Measurements from ENCODE around the gene FANCC. TPM values are rescaled to one million over a fixed set of nuclear protein-coding genes. Genes with fewer than 3 reads are reported as not detected.

FANCC gene
- total RNA-seq, 1 experiment from 2014 or later = 19.4 TPM

DNA sequence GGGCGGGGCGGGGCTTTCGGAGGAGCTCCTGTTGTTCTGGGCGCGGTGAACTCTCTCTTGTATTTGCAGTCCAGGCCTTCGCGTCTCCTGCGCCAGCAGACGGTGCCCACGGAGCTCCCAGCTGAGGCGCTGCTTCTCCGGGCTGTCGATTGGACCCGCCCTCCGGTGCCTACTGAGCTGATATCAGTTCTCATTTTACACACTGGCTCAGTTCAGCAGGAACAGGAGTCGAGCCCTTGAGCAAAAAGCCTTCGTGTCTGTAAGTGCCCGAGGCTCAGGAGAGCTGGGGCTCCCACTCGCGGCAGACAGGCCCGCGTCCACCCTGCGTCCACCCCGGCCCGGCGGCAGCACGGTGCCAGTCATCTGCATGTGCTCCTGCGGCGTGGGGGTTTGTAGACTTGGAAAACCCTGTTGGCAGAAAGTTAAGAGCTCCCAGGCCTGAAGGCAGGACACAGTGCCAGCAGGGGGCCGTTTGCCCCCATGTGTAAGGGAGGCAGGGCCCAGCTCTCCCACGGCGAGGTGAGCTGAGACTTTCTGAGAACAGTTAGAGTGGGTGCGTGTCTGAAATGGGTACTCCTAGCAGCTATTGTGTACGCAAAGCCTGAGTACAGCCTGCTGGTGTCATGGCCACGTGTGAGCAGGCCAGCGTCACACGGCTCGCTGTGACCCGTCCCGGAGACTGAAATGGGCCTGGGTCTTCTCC, 231.5 kb downstream of the FANCC start:
- Histone ChIP-seq H3K9me2 (ENCODE audit: insufficient read depth) (no peaks in the 10 kb centered on the region), H3K79me2 (ENCODE audit: insufficient read depth, low read length) (no peaks in the 10 kb centered on the region), H3K27me3 (ENCODE audit: insufficient read depth, low read length) (no peaks in the 10 kb centered on the region), H3K4me2 (ENCODE audit: low read length) (no peak overlapping the region), H2AFZ (ENCODE audit: low read depth, low read length, poor library complexity, severe bottlenecking) (no peak overlapping the region), H3K4me1 (ENCODE audit: control insufficient read depth in 1 of 2, insufficient read depth in 2 of 2, low read length in 2 of 2) (peaks cover 0 to 10% of the 10 kb centered on the region in 2 experiments; a peak in 1 of 4 replicates), H4K20me1 (ENCODE audit: insufficient read depth) (no peaks in the 10 kb centered on the region), H3K4me3 (replicated peaks in 1 of 2; ENCODE audit: low read depth in 1 of 2, low read length in 2 of 2) (no peak overlapping the region), H3K9me3 (ENCODE audit: control insufficient read depth in 1 of 2, insufficient read depth in 1 of 2, low read depth in 1 of 2, low read length in 2 of 2) (no peaks in the 10 kb centered on the region), H3K27ac (ENCODE audit: low read depth, low read length) (no peak overlapping the region), H3K9ac (ENCODE audit: low read length) (no peak overlapping the region), H3K36me3 (ENCODE audit: control insufficient read depth in 1 of 2, insufficient read depth in 2 of 2, low read length in 2 of 2) (peaks cover 0 to 12% of the 10 kb centered on the region in 2 experiments; a peak in 2 of 4 replicates)
- ChIA-PET CTCF (interaction anchor here (1.4 kb wide), 1 partner anchor 45 kb away, joined by 3 read pairs; no protein-coding TSS in a partner anchor), POLR2A (no interaction called here), RAD21 (ENCODE audit: low non-redundant PET in 1 of 2, low total read pairs in 2 of 2, uncharacterized antibody in 2 of 2, unreplicated experiment in 2 of 2) (no interaction called here)
- no TSS peak for BruUV-seq (replicated peaks)
- intact Hi-C loops (cut with micrococcal nuclease) = no loop called here
- no peak for TF ChIP-seq ZNF274 (IDR thresholded peaks at IDR 0.05; ENCODE audit: low read depth, low read length)
- no peak for TF ChIP-seq POLR2A (IDR thresholded peaks at IDR 0.05; ENCODE audit: borderline replicate concordance, extremely low read depth, insufficient read depth, insufficient read length)
- TF ChIP-seq POLR2AphosphoS5 (IDR thresholded peaks at IDR 0.05; ENCODE audit: low read depth, low read length) = no peak
- no peak for TF ChIP-seq ZFX (IDR thresholded peaks at IDR 0.05)
- no peak for ATAC-seq
- no peak for DNase-seq (ENCODE audit: low read depth, low spot score)

DNA sequence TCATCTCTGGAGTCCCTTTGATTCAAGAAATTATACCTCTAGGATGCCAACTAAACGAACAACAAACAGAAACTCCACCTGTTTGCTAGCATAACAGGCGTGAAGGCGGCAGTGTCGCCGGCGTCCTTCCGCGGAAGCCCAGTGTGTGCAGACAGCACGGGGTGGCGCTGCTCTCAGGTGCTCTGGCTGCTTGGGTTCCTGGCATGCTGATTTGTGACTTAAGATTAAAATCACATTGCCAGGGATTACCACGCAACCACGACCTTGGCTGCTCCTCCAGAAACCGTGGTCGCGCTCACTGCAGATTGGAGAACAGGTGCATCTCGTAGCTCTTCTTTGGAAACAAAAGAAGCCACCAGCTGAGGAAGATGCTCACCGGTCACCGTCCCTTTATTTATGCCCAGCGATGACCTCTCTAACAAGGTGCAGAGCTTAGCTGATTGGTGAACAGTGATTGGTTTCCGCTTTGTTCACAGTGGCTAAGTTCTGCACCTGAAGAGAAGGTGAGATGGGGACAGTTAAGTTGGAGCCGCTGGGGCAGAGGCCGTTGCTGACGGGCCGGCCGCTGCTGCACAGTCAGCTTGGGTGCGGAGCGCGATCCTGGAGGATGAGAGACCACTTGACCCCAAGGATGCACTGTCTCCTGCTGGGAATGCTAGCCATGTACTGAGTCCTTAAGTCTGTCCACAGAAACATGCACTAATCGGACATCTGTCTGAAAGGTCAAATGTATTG, 232.3 kb downstream of the FANCC start:
- Histone ChIP-seq H3K4me3 (replicated peaks in 1 of 2; ENCODE audit: low read depth in 1 of 2, low read length in 2 of 2) (no peak overlapping the region), H3K27me3 (ENCODE audit: insufficient read depth, low read length) (no peaks in the 10 kb centered on the region), H2AFZ (ENCODE audit: low read depth, low read length, poor library complexity, severe bottlenecking) (no peak overlapping the region), H3K27ac (ENCODE audit: low read depth, low read length) (no peak overlapping the region), H3K79me2 (ENCODE audit: insufficient read depth, low read length) (no peaks in the 10 kb centered on the region), H3K4me1 (ENCODE audit: control insufficient read depth in 1 of 2, insufficient read depth in 2 of 2, low read length in 2 of 2) (peaks cover 0 to 2% of the 10 kb centered on the region in 2 experiments; a peak in 1 of 4 replicates), H4K20me1 (ENCODE audit: insufficient read depth) (no peaks in the 10 kb centered on the region), H3K4me2 (ENCODE audit: low read length) (no peak overlapping the region), H3K9me2 (ENCODE audit: insufficient read depth) (no peaks in the 10 kb centered on the region), H3K9me3 (ENCODE audit: control insufficient read depth in 1 of 2, insufficient read depth in 1 of 2, low read depth in 1 of 2, low read length in 2 of 2) (no peaks in the 10 kb centered on the region), H3K36me3 (ENCODE audit: control insufficient read depth in 1 of 2, insufficient read depth in 2 of 2, low read length in 2 of 2) (peaks cover 0 to 12% of the 10 kb centered on the region in 2 experiments; a peak in 2 of 4 replicates), H3K9ac (ENCODE audit: low read length) (no peak overlapping the region)
- ChIA-PET POLR2A (no interaction called here), CTCF (interaction anchor here (1.2 kb wide), 1 partner anchor 18 kb away, joined by 3 read pairs; no protein-coding TSS in a partner anchor), RAD21 (ENCODE audit: low non-redundant PET in 1 of 2, low total read pairs in 2 of 2, uncharacterized antibody in 2 of 2, unreplicated experiment in 2 of 2) (interaction anchor here in 1 of 2 experiments (0.7 kb wide), 1 partner anchor 531 kb away, joined by 3 read pairs; no protein-coding TSS in a partner anchor)
- ATAC-seq = no peak
- BruUV-seq (replicated peaks) = no TSS peak
- DNase-seq (ENCODE audit: low read depth, low spot score) = no peak
- intact Hi-C loops (cut with micrococcal nuclease) = no loop called here
- TF ChIP-seq EZH2phosphoT487 (IDR thresholded peaks at IDR 0.05; ENCODE audit: borderline replicate concordance) (no peak), SRF (IDR thresholded peaks at IDR 0.05; ENCODE audit: low read depth) (no peak), CBX3 (IDR thresholded peaks at IDR 0.05; ENCODE audit: low read depth) (no peak), SP1 (IDR thresholded peaks at IDR 0.05; ENCODE audit: low read depth) (no peak), YY1 (IDR thresholded peaks at IDR 0.05; ENCODE audit: extremely low read depth, insufficient replicate concordance, low read depth, low read length) (no peak), RAD21 (IDR thresholded peaks at IDR 0.05; ENCODE audit: low read depth) (no peak), TCF7L2 (IDR thresholded peaks at IDR 0.05; ENCODE audit: borderline replicate concordance, extremely low read depth, insufficient read depth, insufficient read length) (no peak), EGR1 (IDR thresholded peaks at IDR 0.05; ENCODE audit: low read depth) (no peak), POLR2A (IDR thresholded peaks at IDR 0.05; ENCODE audit: borderline replicate concordance, extremely low read depth, insufficient read depth, insufficient read length) (no peak), SIN3A (IDR thresholded peaks at IDR 0.05; ENCODE audit: low read depth) (no peak), ELF1 (IDR thresholded peaks at IDR 0.05; ENCODE audit: borderline replicate concordance, low read depth) (no peak)
- TF ChIP-seq, protein P1, sequence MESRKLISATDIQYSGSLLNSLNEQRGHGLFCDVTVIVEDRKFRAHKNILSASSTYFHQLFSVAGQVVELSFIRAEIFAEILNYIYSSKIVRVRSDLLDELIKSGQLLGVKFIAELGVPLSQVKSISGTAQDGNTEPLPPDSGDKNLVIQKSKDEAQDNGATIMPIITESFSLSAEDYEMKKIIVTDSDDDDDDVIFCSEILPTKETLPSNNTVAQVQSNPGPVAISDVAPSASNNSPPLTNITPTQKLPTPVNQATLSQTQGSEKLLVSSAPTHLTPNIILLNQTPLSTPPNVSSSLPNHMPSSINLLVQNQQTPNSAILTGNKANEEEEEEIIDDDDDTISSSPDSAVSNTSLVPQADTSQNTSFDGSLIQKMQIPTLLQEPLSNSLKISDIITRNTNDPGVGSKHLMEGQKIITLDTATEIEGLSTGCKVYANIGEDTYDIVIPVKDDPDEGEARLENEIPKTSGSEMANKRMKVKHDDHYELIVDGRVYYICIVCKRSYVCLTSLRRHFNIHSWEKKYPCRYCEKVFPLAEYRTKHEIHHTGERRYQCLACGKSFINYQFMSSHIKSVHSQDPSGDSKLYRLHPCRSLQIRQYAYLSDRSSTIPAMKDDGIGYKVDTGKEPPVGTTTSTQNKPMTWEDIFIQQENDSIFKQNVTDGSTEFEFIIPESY (IDR thresholded peaks at IDR 0.05; ENCODE audit: extremely low read depth, insufficient replicate concordance, low read length) = no peak
- TF ChIP-seq, protein P2, sequence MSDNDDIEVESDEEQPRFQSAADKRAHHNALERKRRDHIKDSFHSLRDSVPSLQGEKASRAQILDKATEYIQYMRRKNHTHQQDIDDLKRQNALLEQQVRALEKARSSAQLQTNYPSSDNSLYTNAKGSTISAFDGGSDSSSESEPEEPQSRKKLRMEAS (IDR thresholded peaks at IDR 0.05) = no peak
